AG04449 (cell line): ENCODE measurements around the gene HES6.

Experiments
- CTCF ChIA-PET: fragments of 350-600 bp; formaldehyde crosslinking; extraction: SDS; loops from one replicate; lab custom pipeline; 2021; ENCODE audit warnings: antibody characterized with exemption; lab: Yijun Ruan, JAX
- POLR2A ChIA-PET: fragments of 400-600, 350-600 bp; formaldehyde crosslinking; extraction: SDS; loops from one replicate; lab custom pipeline; 2020; ENCODE audit warnings: antibody characterized with exemption, inconsistent platforms; lab: Yijun Ruan, JAX
- DNase-seq: peaks from one replicate; pipeline ENCODE4 v3.0.0-alpha.2; 2010; ENCODE audit warnings: low read depth, low spot score
- H3K4me3 ChIP-seq: 2 replicates; pipeline ENCODE4 v1.5.1; 2011; ENCODE audit warnings: low read depth, mild to moderate bottlenecking, control low read depth, low read length
- TF ChIP-seq, protein P1 (sequence below): IDR thresholded peaks from one replicate; pipeline ENCODE4 v1.5.1; 2011; ENCODE audit warnings: mild to moderate bottlenecking, moderate library complexity, low read length, control low read depth, inconsistent platforms; ENCODE audit not compliant: insufficient read depth; ENCODE audit errors: missing control alignments

HES6 gene

GRCh38 chr2:238262496-238263122 lies 22.8 kb upstream of the HES6 start:
- POLR2A ChIA-PET: no interaction called here
- no peak overlapping the region for H3K4me3 ChIP-seq
- TF ChIP-seq, protein P1, sequence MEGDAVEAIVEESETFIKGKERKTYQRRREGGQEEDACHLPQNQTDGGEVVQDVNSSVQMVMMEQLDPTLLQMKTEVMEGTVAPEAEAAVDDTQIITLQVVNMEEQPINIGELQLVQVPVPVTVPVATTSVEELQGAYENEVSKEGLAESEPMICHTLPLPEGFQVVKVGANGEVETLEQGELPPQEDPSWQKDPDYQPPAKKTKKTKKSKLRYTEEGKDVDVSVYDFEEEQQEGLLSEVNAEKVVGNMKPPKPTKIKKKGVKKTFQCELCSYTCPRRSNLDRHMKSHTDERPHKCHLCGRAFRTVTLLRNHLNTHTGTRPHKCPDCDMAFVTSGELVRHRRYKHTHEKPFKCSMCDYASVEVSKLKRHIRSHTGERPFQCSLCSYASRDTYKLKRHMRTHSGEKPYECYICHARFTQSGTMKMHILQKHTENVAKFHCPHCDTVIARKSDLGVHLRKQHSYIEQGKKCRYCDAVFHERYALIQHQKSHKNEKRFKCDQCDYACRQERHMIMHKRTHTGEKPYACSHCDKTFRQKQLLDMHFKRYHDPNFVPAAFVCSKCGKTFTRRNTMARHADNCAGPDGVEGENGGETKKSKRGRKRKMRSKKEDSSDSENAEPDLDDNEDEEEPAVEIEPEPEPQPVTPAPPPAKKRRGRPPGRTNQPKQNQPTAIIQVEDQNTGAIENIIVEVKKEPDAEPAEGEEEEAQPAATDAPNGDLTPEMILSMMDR: no peak
- CTCF ChIA-PET: interaction anchor here (0.6 to 15.6 kb wide), 50 partner anchors 15 to 750 kb away, joined by 3 to 223 read pairs (median 4); partner anchors contain the start of genes ERFE, HES6, KLHL30 and RAMP1
- DNase-seq: no peak

GRCh38 chr2:238261718-238262375 lies 22.0 kb upstream of the HES6 start:
- no peak overlapping the region for H3K4me3 ChIP-seq
- DNase-seq: no peak
- TF ChIP-seq, protein P1: no peak
- ChIA-PET CTCF (interaction anchor here (1.0 to 15.6 kb wide), 11 partner anchors 16 to 749 kb away, joined by 3 to 223 read pairs (median 18); partner anchors contain the start of genes ERFE, HES6 and RAMP1), POLR2A (no interaction called here)

DNA sequence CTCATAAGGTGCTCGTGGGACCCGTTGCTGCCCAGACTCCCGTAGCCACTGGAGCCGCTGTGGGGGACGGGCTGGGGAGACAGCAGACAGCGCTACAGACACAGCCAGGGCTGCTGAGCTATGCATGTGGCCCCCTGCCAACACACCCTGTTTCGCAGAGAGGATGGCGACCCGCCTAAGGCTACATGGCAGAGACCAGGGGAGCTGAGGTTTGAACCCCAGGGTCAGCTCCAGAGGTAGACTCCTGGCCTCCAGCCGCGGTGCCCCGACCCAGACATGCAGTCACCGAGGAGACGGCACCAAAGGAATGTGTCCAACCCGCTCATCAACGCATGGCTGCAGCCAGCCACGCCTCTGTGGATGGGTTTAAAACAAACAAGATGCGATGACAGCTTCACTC lies 21.0 kb upstream of the HES6 start:
- DNase-seq: no peak
- TF ChIP-seq, protein P1: no peak
- no peak overlapping the region for H3K4me3 ChIP-seq
- ChIA-PET CTCF (interaction anchor here (0.8 to 15.6 kb wide), 4 partner anchors 15 to 404 kb away, joined by 3 to 223 read pairs (median 92); partner anchors contain the start of genes HES6 and RAMP1), POLR2A (no interaction called here)

DNA sequence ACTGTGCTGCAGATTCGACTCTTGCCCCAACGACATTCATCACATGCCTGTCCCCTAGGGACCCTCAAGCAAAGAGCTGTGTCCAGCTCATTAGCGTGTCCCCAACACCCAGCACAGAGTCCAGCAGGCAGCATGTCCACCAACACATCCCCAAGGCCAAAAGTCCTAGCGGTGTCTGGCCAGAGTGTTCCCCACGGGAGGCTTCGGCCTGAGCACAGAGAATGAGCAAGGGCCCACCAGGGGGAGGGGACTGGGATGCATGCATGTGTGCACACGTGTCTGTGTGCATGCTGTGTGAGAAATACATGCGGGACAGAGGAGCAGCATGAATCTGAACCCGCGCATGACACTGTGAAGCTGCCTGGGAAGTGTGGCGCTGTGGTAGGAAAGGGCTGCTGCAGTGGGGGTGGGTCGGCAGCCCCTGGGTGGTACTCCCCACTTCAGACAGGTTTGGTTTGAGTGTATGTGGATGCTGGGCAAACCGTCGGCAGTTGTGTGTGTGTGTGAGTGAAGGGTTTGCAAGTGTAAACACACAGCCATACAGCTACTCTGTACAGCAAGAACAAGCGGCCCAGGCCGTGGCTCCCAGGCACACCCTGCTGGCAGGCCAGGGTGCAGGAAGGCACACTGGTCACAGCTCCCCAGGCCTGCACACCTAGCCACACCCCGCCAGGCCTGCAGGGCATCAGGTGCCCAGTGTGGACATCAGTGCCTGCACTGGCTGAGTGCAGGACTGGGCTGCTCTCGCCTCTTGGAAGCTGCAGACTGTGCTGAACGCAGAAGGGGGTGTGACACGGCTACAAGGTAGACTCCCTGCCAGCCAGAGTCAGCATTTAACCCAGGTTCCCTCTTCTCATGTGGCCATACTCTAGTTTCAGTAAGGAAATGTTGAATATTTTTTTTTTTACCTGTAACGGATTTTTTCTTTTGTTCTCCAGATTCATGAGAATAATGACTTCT lies 19.5 kb upstream of the HES6 start:
- DNase-seq: no peak
- POLR2A ChIA-PET: no interaction called here
- CTCF ChIA-PET: interaction anchor here (1.4 to 15.6 kb wide), 4 partner anchors 13 to 402 kb away, joined by 3 to 223 read pairs (median 86); partner anchors contain the start of genes HES6 and RAMP1
- TF ChIP-seq, protein P1: no peak
- H3K4me3 ChIP-seq: no peak overlapping the region

- TF ChIP-seq, protein P1: no peak
- H3K4me3 ChIP-seq: no peak overlapping the region
- POLR2A ChIA-PET: no interaction called here
- CTCF ChIA-PET: interaction anchor here (2.2 to 15.6 kb wide), 3 partner anchors 12 to 401 kb away, joined by 6 to 223 read pairs (median 166); partner anchors contain the start of genes HES6 and RAMP1
- no peak for DNase-seq
These were observed 18.2 kb upstream of the HES6 start for GRCh38 chr2:238257786-238258700.
